GM18519 (cell line): Measurements from ENCODE around the gene JSRP1.

Experiments used
- ATAC-seq: cut with Tn5 transposase; IDR thresholded peaks from one replicate; pipeline ENCODE4 v1.9.1; 2021; ENCODE audit warnings: mild to moderate bottlenecking, moderate library complexity; ENCODE audit not compliant: unreplicated experiment, low FRiP score

JSRP1 gene

GRCh38 chr19:2234996-2235380, 21.2 kb downstream of the JSRP1 start:
- ATAC-seq, result no peak

GRCh38 chr19:2233601-2234280, 22.5 kb downstream of the JSRP1 start:
- ATAC-seq, result no peak

GRCh38 chr19:2232286-2233151, 23.7 kb downstream of the JSRP1 start:
- no peak for ATAC-seq

GRCh38 chr19:2231621-2232221, 24.5 kb downstream of the JSRP1 start:
- no peak for ATAC-seq

GRCh38 chr19:2230807-2231533, 25.2 kb downstream of the JSRP1 start:
- ATAC-seq, result no peak

- ATAC-seq, result no peak
These were observed 26.1 kb downstream of the JSRP1 start for GRCh38 chr19:2230033-2230531.

GRCh38 chr19:2229103-2230032, 26.8 kb downstream of the JSRP1 start:
- no peak for ATAC-seq

GRCh38 chr19:2228157-2229030, 27.8 kb downstream of the JSRP1 start:
- no peak for ATAC-seq

GRCh38 chr19:2227415-2228156, 28.6 kb downstream of the JSRP1 start:
- no peak for ATAC-seq

- ATAC-seq, result no peak
These were observed 29.3 kb downstream of the JSRP1 start for GRCh38 chr19:2226840-2227360.

GRCh38 chr19:2226051-2226839, 30.0 kb downstream of the JSRP1 start:
- no peak for ATAC-seq

- no peak for ATAC-seq
These were observed 30.7 kb downstream of the JSRP1 start for GRCh38 chr19:2225415-2226050.

- ATAC-seq, result no peak
These were observed 31.4 kb downstream of the JSRP1 start for GRCh38 chr19:2224754-2225349.

GRCh38 chr19:2223959-2224358, 32.3 kb downstream of the JSRP1 start:
- no peak for ATAC-seq

- ATAC-seq, result no peak
These were observed 32.8 kb downstream of the JSRP1 start for GRCh38 chr19:2223391-2223790.

- ATAC-seq, result no peak
These were observed 34.3 kb downstream of the JSRP1 start for GRCh38 chr19:2221918-2222317.
